Liver (tissue), 9 donors: ENCODE results near the gene CABS1. TPM values are rescaled to one million over a fixed set of nuclear protein-coding genes. Genes with fewer than 3 reads are reported as not detected.

Experiments used
- DNase-seq: peaks from one replicate; pipeline ENCODE4 v3.0.0-alpha.2; 2017; ENCODE audit warnings: low spot score
- H3K27ac ChIP-seq, 2 donors: one replicate each; pipeline ENCODE4 v1.7.0; 2013; ENCODE audit warnings: inconsistent platforms in 2 of 2, low read length in 2 of 2, control low read depth in 1 of 2, low read depth in 1 of 2, mild to moderate bottlenecking in 1 of 2
- H3K27me3 ChIP-seq, 4 donors: one replicate each; pipeline versions ENCODE4 v1.6.1 to v1.7.0; 2013; ENCODE audit warnings: low read length in 3 of 4, inconsistent platforms in 1 of 4, mild to moderate bottlenecking in 1 of 4, moderate library complexity in 1 of 4; ENCODE audit not compliant: control insufficient read depth in 4 of 4, insufficient read depth in 4 of 4
- H3K36me3 ChIP-seq, 4 donors: one replicate each; pipeline versions ENCODE4 v1.6.1 to v1.7.0; 2013; ENCODE audit warnings: low read length in 3 of 4, mild to moderate bottlenecking in 3 of 4, low read depth in 1 of 4, moderate library complexity in 1 of 4; ENCODE audit not compliant: control insufficient read depth in 4 of 4, insufficient read depth in 3 of 4
- H3K4me1 ChIP-seq, 4 donors: one replicate each; pipeline versions ENCODE4 v1.6.1 to v1.7.0; 2013; ENCODE audit warnings: low read length in 3 of 4, mild to moderate bottlenecking in 3 of 4, moderate library complexity in 1 of 4; ENCODE audit not compliant: control insufficient read depth in 4 of 4, insufficient read depth in 4 of 4
- H3K4me3 ChIP-seq, 3 donors: one replicate each; pipeline versions ENCODE4 v1.6.1 to v1.7.0; 2013; ENCODE audit warnings: low read length in 3 of 3, control low read depth in 1 of 3, low read depth in 1 of 3, mild to moderate bottlenecking in 1 of 3
- H3K9ac ChIP-seq, 2 donors: one replicate each; pipeline ENCODE4 v1.7.0; 2013; ENCODE audit warnings: low read length in 2 of 2, mild to moderate bottlenecking in 2 of 2, moderate library complexity in 2 of 2, control low read depth in 1 of 2, low read depth in 1 of 2
- H3K9me3 ChIP-seq, 4 donors: one replicate each; pipeline versions ENCODE4 v1.6.1 to v1.7.0; 2013; ENCODE audit warnings: low read length in 3 of 4; ENCODE audit not compliant: control insufficient read depth in 4 of 4
- ATF3 ChIP-seq: IDR thresholded peaks from 2 replicates; pipeline ENCODE4 v1.6.1; 2016; ENCODE audit warnings: antibody characterized with exemption
- CTCF ChIP-seq: fragments of 150-350 bp; IDR thresholded peaks from 2 replicates; pipeline ENCODE4 v1.5.1; 2017; ENCODE audit warnings: improper control_type of control experiment, low read depth, low read length; ENCODE audit not compliant: missing input control
- EGR1 ChIP-seq, 2 donors: IDR thresholded peaks; 2 replicates each; pipeline ENCODE4 v1.6.1; 2016 to 2018; ENCODE audit warnings: antibody characterized with exemption in 2 of 2, low read depth in 2 of 2
- FOXA1 ChIP-seq: IDR thresholded peaks from 2 replicates; pipeline ENCODE4 v1.6.1; 2016; ENCODE audit warnings: antibody characterized with exemption
- FOXA2 ChIP-seq: IDR thresholded peaks from 2 replicates; pipeline ENCODE4 v1.6.1; 2016; ENCODE audit warnings: antibody characterized with exemption
- GABPA ChIP-seq, 2 donors: IDR thresholded peaks in 1 of 2; conservative IDR thresholded peaks in 1 of 2; 2 replicates each; pipeline ENCODE4 v1.6.1; 2016; ENCODE audit warnings: antibody characterized with exemption in 2 of 2, mild to moderate bottlenecking in 1 of 2, moderate library complexity in 1 of 2
- HNF4A ChIP-seq, 2 donors: conservative IDR thresholded peaks; 2 replicates each; pipeline ENCODE4 v1.6.1; 2016; ENCODE audit warnings: antibody characterized with exemption in 2 of 2, mild to moderate bottlenecking in 2 of 2
- HNF4G ChIP-seq: IDR thresholded peaks from 2 replicates; pipeline ENCODE4 v1.6.1; 2016; ENCODE audit warnings: antibody characterized with exemption
- JUND ChIP-seq, 2 donors: IDR thresholded peaks; 2 replicates each; pipeline ENCODE4 v1.6.1; 2016; ENCODE audit warnings: antibody characterized with exemption in 2 of 2
- MAX ChIP-seq: IDR thresholded peaks from 2 replicates; pipeline ENCODE4 v1.6.1; 2016; ENCODE audit warnings: antibody characterized with exemption
- NR2F2 ChIP-seq: IDR thresholded peaks from 2 replicates; pipeline ENCODE4 v1.6.1; 2016; ENCODE audit warnings: antibody characterized with exemption
- RAD21 ChIP-seq, 2 donors: IDR thresholded peaks; 2 replicates each; pipeline ENCODE4 v1.6.1; 2016; ENCODE audit warnings: antibody characterized with exemption in 2 of 2, mild to moderate bottlenecking in 2 of 2
- REST ChIP-seq: IDR thresholded peaks from 2 replicates; pipeline ENCODE4 v1.6.1; 2016; ENCODE audit warnings: antibody characterized with exemption, mild to moderate bottlenecking
- RXRA ChIP-seq, 2 donors: IDR thresholded peaks; 2 replicates each; pipeline ENCODE4 v1.6.1; 2017 to 2018; ENCODE audit warnings: antibody characterized with exemption in 2 of 2, mild to moderate bottlenecking in 1 of 2
- SP1 ChIP-seq: IDR thresholded peaks from 2 replicates; pipeline ENCODE4 v1.6.1; 2018; ENCODE audit warnings: antibody characterized with exemption, mild to moderate bottlenecking
- TAF1 ChIP-seq: conservative IDR thresholded peaks from 2 replicates; pipeline ENCODE4 v1.6.1; 2016; ENCODE audit warnings: antibody characterized with exemption, mild to moderate bottlenecking
- YY1 ChIP-seq: IDR thresholded peaks from 2 replicates; pipeline ENCODE4 v1.6.1; 2016; ENCODE audit warnings: antibody characterized with exemption, mild to moderate bottlenecking
- ZBTB33 ChIP-seq: IDR thresholded peaks from 2 replicates; pipeline ENCODE4 v1.6.1; 2016; ENCODE audit warnings: antibody characterized with exemption
- WGBS: extraction: QIAGEN DNeasy Blood & Tissue Kit; methylation state at CpG from one replicate; pipeline ENCODE4 v1.1.7; 2013; 5-methylcytosine and 5-hydroxymethylcytosine counted together
- polyA plus RNA-seq, 2 donors: library from polyadenylated mRNA; stranded (reverse) in 1 of 2; unstranded in 1 of 2; fragments of 200-250 nt in 1 of 2; fragments of >200 nt in 1 of 2; fragmentation: Nextera tagmentation in 1 of 2; extraction: Ambion mirVana in 1 of 2; gene quantifications; one replicate each; pipeline versions ENCODE4 v1.2.1 to v1.2.3, GENCODE V29; 2013 to 2015
- total RNA-seq, 2 donors: library from RNA; depleted of rRNA; stranded (reverse); fragments of >200 nt; gene quantifications; one replicate each; pipeline ENCODE4 v1.2.3, GENCODE V29; 2014
- donor health status: healthy.
- donor health status: healthy.
- donor health status: healthy.
- donor health status: healthy.
- donor health status: healthy.

Gene CABS1
- total and polyA plus RNA-seq, 4 donors, result not detected

- no peaks in the 10 kb centered on the region for H3K36me3 ChIP-seq
- no peak overlapping the region for H3K4me3 ChIP-seq
- no peak overlapping the region for H3K9ac ChIP-seq
- no peak overlapping the region for H3K27ac ChIP-seq
- peaks cover 0 to 3% (median 0%) of the 10 kb centered on the region in 4 donors for H3K27me3 ChIP-seq
- TF ChIP-seq CTCF (no peak), RAD21 (IDR thresholded peaks at IDR 0.05) (no peak), YY1 (no peak), FOXA2 (no peak), HNF4A (conservative IDR thresholded peaks at IDR 0.05) (no peak), ATF3 (no peak), TAF1 (no peak), MAX (no peak), HNF4G (no peak), GABPA (IDR thresholded peaks at IDR 0.05 in 1 of 2, conservative IDR thresholded peaks at IDR 0.05 in 1 of 2) (no peak), REST (no peak), SP1 (no peak), JUND (IDR thresholded peaks at IDR 0.05) (no peak), FOXA1 (no peak), RXRA (IDR thresholded peaks at IDR 0.05) (no peak), ZBTB33 (no peak), EGR1 (IDR thresholded peaks at IDR 0.05; ENCODE audit: low read depth in 2 of 2) (no peak), NR2F2 (no peak)
- no peak for DNase-seq
- H3K9me3 ChIP-seq, result no peaks in the 10 kb centered on the region
- no peaks in the 10 kb centered on the region for H3K4me1 ChIP-seq
- WGBS, result 77% methylated on average over 2 of the region's 2 CpGs
These were observed 8.7 kb upstream of the CABS1 start for GRCh38 chr4:70326052-70326451.
